Fibroblast of skin of right biceps (primary cell): ENCODE data around the gene S100A3.

ENCODE experiments used
- DNase-seq: peaks from one replicate; pipeline ENCODE4 v3.0.0-alpha.2; 2013

The S100A3 gene

DNA sequence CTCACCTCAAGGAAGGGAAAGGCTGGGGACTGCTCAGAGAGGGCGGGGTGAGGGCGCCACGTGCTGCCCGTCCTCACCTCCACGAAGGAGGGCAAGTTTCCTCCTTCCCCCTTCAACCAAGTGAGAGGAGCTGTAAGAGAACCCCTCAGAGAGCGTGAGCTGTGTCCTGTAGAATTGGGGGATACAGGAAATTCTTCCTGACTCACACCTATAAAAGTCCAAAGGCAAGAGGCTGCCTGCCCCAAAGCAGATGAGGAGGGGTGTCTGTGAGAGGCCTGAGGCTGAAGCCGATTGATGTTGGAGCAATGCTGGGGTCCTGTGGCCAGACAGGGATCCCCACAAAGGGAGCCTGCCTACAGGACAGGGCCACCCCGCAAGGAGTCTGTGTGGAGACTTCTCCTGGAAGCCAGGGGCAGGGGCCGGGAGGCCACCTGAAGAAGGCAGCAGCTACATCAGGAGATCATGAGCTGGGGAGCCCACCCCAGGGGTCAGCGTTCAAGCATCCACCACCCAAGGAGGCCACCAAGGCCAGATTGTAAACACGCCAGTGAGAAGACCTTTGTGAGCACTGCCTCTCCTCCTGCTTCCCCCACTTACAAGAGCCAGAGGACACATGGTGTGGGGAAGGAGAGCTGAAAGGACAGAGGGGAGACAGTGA lies 41.0 kb downstream of the S100A3 start:
- peak; percentile 35 for DNase-seq

DNA sequence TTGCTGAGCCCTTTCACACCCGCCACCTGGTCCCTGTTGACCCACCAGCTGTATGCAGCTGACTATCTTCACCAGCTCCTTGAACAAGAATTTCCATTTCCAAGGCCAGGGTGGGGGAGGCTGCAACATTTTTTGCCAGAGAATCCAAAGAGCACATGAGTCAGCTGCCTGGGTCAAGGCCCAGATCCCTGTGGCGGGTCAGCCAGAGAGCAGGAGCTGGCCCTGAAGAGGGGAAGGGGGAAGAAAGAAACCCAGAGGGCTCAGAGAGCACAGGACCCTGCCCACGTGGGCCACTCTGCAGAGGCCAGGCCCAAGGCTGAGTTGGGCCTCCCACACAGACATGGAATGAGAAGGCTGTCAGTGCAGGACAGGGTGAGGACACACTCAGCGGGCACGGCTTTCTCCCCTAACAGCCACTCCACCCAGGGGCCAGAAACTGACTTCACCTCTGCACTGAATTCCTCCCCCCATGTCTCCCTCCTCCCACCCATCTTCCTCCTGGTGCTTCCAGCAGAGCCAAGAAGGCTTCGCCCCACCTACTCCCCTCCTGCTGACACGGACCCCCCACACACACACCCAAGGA lies 42.1 kb downstream of the S100A3 start:
- DNase-seq, result peak; percentile 92

DNA sequence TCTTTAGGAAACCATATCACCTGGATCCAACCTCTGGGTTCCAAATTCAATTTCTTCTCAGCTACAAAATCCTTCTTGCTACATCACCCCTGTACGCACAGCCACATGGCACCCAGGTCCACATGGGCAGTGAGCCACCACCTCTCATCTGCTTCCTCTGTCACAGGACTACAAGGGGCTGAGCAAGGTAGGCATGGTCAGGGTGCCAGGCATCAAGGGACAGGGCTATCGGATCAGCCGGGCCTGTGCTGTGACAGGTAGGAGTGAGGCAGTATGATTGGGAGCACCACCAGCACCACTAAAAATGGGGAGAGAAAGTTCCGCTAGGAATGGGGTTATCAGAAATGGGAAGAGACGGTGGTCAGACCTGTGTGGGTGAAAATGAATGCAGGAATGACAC lies 42.7 kb downstream of the S100A3 start:
- no peak for DNase-seq

DNA sequence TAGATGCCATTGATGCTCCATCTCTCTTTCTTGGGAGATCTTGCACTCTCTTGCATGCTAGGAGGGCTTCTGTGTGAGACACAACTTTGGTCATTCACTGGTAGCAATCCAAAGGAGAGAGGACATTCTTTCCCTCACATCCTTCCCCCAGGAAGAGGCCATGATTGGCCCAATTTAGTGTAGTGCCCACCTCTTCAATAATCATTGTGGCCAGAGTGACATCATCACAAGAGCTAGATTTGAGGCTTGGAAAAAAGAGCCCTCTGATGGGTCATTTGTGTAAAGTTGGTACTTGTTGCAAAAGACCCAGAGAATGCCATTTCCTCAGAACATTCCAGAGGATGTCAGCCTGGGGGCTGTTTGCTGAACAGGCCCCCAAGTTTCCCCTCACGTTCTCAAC lies 43.5 kb downstream of the S100A3 start:
- DNase-seq, result peak; percentile 26

DNA sequence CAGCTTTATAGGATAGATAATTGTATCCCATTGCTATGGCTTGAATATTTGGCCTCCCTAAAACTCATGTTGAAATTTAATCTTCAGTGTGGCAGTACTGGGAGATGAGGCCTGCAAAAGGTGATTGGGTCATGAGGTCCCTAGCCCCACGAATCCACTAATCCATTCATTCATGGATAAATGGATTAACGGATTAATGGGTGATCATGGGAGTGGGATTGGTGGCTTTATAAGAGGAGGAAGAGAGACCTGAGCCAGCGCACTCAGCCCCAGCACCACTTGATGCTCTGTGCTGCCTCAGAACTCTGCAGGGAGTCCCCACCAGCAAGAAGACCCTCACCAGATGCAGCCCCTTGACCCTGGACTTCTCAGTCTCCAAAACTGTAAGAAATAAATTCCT lies 45.3 kb downstream of the S100A3 start:
- DNase-seq, result no peak

DNA sequence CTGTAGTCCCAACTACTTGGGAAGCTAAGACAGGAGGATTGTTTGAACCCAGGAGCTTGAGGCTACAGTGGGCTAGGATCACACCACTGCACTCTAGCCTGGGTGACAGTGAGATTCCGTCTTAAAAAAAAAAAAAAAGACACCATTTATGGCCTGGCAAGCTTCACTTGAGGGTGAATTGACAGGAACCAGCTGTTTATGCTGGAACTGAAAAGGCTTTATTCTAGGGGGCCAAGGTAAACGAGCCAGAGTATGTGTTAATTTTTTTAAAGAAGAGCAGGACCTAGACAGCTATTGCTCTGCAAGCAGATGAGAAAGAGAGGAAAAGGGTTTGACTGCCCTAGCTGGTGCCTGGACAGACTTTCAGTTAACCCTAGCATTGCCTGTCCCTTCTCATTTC lies 50.3 kb downstream of the S100A3 start:
- no peak for DNase-seq
